Nephron progenitor cell (in vitro differentiated cells): ENCODE measurements around the gene CD44.

Experiments used
- DNase-seq: peaks from one replicate; pipeline ENCODE4 v3.0.0; 2021
- H3K27ac Mint-ChIP-seq: 2 replicates; pipeline ENCODE4 v1.8.0; 2021; ENCODE audit warnings: mild to moderate bottlenecking, moderate library complexity, mixed read lengths
- H3K27me3 Mint-ChIP-seq: 2 replicates; pipeline ENCODE4 v1.8.0; 2021; ENCODE audit warnings: mild to moderate bottlenecking, low read depth, mixed read lengths; ENCODE audit not compliant: poor library complexity
- H3K36me3 Mint-ChIP-seq: 2 replicates; pipeline ENCODE4 v1.8.0; 2021; ENCODE audit warnings: low read depth, mixed read lengths
- H3K4me1 Mint-ChIP-seq: 2 replicates; pipeline ENCODE4 v1.8.0; 2021; ENCODE audit warnings: mixed read lengths
- H3K4me3 Mint-ChIP-seq: 2 replicates; pipeline ENCODE4 v1.8.0; 2021; ENCODE audit warnings: mild to moderate bottlenecking, moderate library complexity, mixed read lengths
- H3K9me3 Mint-ChIP-seq: 2 replicates; pipeline ENCODE4 v1.8.0; 2021; ENCODE audit warnings: mild to moderate bottlenecking, moderate library complexity, mixed read lengths
- CTCF ChIP-seq: fragments of 200-600 bp; sonication (generic); IDR thresholded peaks from 2 replicates; pipeline ENCODE4 v1.5.0; 2021; ENCODE audit warnings: antibody characterized with exemption

CD44 gene

DNA sequence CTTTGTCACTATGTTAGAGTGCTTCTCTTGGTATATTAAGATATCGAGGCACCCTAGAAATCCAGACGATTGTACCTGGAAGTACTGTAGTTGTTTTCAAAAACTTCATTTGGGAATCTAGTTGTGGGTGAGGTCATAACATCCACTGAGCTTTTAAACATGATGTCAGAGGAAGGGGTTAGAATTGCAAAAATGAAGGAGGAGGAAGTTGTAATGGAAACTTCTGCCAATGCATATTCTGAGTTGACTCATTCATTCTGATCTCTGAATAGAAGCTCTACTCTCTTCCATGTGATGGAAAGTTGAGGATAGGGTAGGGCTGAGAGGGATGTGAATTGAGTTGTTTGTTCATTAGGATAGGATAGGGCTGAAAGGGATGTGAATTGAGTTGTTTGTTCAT is 7.7 kb downstream of the CD44 start:
- no peak overlapping the region for H3K4me3 Mint-ChIP-seq
- H3K4me1 Mint-ChIP-seq, result peaks cover 5% of the 10 kb centered on the region
- no peak overlapping the region for H3K27ac Mint-ChIP-seq
- DNase-seq, result no peak
- H3K27me3 Mint-ChIP-seq, result peaks cover 3% of the 10 kb centered on the region
- no peak for TF ChIP-seq CTCF
- no peaks in the 10 kb centered on the region for H3K36me3 Mint-ChIP-seq
- H3K9me3 Mint-ChIP-seq, result no peaks in the 10 kb centered on the region

- TF ChIP-seq CTCF, result no peak
- no peaks in the 10 kb centered on the region for H3K9me3 Mint-ChIP-seq
- no peak overlapping the region for H3K4me3 Mint-ChIP-seq
- H3K4me1 Mint-ChIP-seq, result peaks cover 5% of the 10 kb centered on the region
- peaks cover 5% of the 10 kb centered on the region for H3K27me3 Mint-ChIP-seq
- no peak for DNase-seq
- H3K27ac Mint-ChIP-seq, result no peak overlapping the region
- no peaks in the 10 kb centered on the region for H3K36me3 Mint-ChIP-seq
Measured at GRCh38 chr11:35147235-35147634, 8.3 kb downstream of the CD44 start.

DNA sequence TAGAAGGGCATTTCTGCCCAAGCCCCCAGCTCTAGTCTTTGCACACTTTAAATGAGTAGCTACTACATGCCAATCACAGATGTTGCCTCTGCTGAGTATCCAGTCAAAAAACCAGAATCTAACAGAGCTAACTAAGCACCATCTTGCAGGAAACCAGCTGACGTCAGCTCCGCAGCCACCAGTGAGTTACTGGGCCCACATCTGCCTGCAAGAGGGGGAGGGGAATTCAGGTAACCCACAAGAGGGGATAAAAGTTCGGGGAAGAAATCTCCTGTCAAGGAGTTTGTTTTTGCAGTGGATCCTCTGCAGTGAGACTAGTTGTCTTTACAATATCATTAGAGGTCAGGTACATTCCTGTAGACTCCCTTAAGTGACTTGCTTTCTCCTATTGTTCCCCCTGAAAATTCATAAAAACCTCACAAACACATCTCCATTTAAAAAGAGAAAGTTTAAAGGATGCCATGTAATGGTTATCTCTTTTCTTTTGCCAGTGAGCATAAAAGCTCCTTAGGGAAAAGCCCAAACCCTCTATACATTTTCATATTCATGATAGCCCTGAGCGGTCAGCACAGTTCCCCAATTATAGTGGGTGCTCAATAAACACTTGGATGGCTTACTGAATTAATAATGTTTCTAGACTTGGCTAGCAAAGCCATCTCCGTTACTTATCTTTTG is 9.3 kb downstream of the CD44 start:
- Mint-ChIP-seq H3K4me3 (no peak overlapping the region), H3K4me1 (peaks cover 5% of the 10 kb centered on the region), H3K9me3 (no peaks in the 10 kb centered on the region), H3K36me3 (no peaks in the 10 kb centered on the region), H3K27me3 (peaks cover 5% of the 10 kb centered on the region), H3K27ac (no peak overlapping the region)
- no peak for TF ChIP-seq CTCF
- DNase-seq, result no peak

DNA sequence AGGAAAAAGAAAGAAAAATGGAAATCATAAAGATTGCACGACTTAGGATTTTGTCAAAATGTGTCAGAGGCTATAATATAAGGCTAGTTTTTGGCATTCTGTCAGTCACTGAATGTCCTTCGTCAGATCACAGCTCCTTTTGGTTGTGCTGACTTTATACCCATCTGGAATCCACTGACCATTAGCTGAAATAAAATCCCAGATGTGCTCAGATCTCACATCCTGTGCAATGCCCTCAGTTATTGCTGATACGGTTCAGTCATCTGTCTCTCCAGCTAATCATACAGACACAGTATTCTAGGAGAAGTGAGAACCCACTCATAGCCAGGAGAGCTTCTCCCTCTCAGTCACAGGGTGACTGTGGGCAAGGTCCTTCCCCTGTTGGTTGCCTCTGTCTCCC is 11.5 kb downstream of the CD44 start:
- no peak overlapping the region for H3K4me3 Mint-ChIP-seq
- H3K27me3 Mint-ChIP-seq, result peaks cover 2% of the 10 kb centered on the region
- DNase-seq, result no peak
- H3K36me3 Mint-ChIP-seq, result no peaks in the 10 kb centered on the region
- peaks cover 5% of the 10 kb centered on the region for H3K4me1 Mint-ChIP-seq
- no peaks in the 10 kb centered on the region for H3K9me3 Mint-ChIP-seq
- TF ChIP-seq CTCF, result no peak
- no peak overlapping the region for H3K27ac Mint-ChIP-seq

- Mint-ChIP-seq H3K36me3 (no peaks in the 10 kb centered on the region), H3K4me3 (no peak overlapping the region), H3K4me1 (peaks cover 5% of the 10 kb centered on the region), H3K27me3 (peaks cover 2% of the 10 kb centered on the region), H3K27ac (peak overlapping the region; percentile 11), H3K9me3 (no peaks in the 10 kb centered on the region)
- no peak for TF ChIP-seq CTCF
- DNase-seq, result no peak
Measured at GRCh38 chr11:35151241-35151640, 12.3 kb downstream of the CD44 start.

GRCh38 chr11:35151683-35152280 is 12.8 kb downstream of the CD44 start:
- Mint-ChIP-seq H3K27me3 (peaks cover 2% of the 10 kb centered on the region), H3K4me1 (peaks cover 5% of the 10 kb centered on the region), H3K27ac (no peak overlapping the region), H3K4me3 (no peak overlapping the region), H3K9me3 (no peaks in the 10 kb centered on the region), H3K36me3 (no peaks in the 10 kb centered on the region)
- no peak for DNase-seq
- no peak for TF ChIP-seq CTCF
